ENCODE results near the gene CPNE5.

GRCh38 chr6:36851149-36851614 lies 11.9 kb upstream of the CPNE5 start:
- TF ChIP-seq CTCF (conservative IDR thresholded peaks at IDR 0.05) = peak; percentile 89
- TF ChIP-seq ZFX (IDR thresholded peaks at IDR 0.05) = no peak
